Liver (tissue), 9 donors: Measurements from ENCODE around the gene SLC35E1. TPM values are rescaled to one million over a fixed set of nuclear protein-coding genes. Genes with fewer than 3 reads are reported as not detected.

Experiments used
- DNase-seq: peaks from one replicate; pipeline ENCODE4 v3.0.0-alpha.2; 2017; ENCODE audit warnings: low spot score
- H3K27ac ChIP-seq, 2 donors: one replicate each; pipeline ENCODE4 v1.7.0; 2013; ENCODE audit warnings: inconsistent platforms in 2 of 2, low read length in 2 of 2, control low read depth in 1 of 2, low read depth in 1 of 2, mild to moderate bottlenecking in 1 of 2
- H3K27me3 ChIP-seq, 4 donors: one replicate each; pipeline versions ENCODE4 v1.6.1 to v1.7.0; 2013; ENCODE audit warnings: low read length in 3 of 4, inconsistent platforms in 1 of 4, mild to moderate bottlenecking in 1 of 4, moderate library complexity in 1 of 4; ENCODE audit not compliant: control insufficient read depth in 4 of 4, insufficient read depth in 4 of 4
- H3K36me3 ChIP-seq, 4 donors: one replicate each; pipeline versions ENCODE4 v1.6.1 to v1.7.0; 2013; ENCODE audit warnings: low read length in 3 of 4, mild to moderate bottlenecking in 3 of 4, low read depth in 1 of 4, moderate library complexity in 1 of 4; ENCODE audit not compliant: control insufficient read depth in 4 of 4, insufficient read depth in 3 of 4
- H3K4me1 ChIP-seq, 4 donors: one replicate each; pipeline versions ENCODE4 v1.6.1 to v1.7.0; 2013; ENCODE audit warnings: low read length in 3 of 4, mild to moderate bottlenecking in 3 of 4, moderate library complexity in 1 of 4; ENCODE audit not compliant: control insufficient read depth in 4 of 4, insufficient read depth in 4 of 4
- H3K4me3 ChIP-seq, 3 donors: one replicate each; pipeline versions ENCODE4 v1.6.1 to v1.7.0; 2013; ENCODE audit warnings: low read length in 3 of 3, control low read depth in 1 of 3, low read depth in 1 of 3, mild to moderate bottlenecking in 1 of 3
- H3K9ac ChIP-seq, 2 donors: one replicate each; pipeline ENCODE4 v1.7.0; 2013; ENCODE audit warnings: low read length in 2 of 2, mild to moderate bottlenecking in 2 of 2, moderate library complexity in 2 of 2, control low read depth in 1 of 2, low read depth in 1 of 2
- H3K9me3 ChIP-seq, 4 donors: one replicate each; pipeline versions ENCODE4 v1.6.1 to v1.7.0; 2013; ENCODE audit warnings: low read length in 3 of 4; ENCODE audit not compliant: control insufficient read depth in 4 of 4
- CTCF ChIP-seq: fragments of 150-350 bp; IDR thresholded peaks from 2 replicates; pipeline ENCODE4 v1.5.1; 2017; ENCODE audit warnings: improper control_type of control experiment, low read depth, low read length; ENCODE audit not compliant: missing input control
- EGR1 ChIP-seq, 2 donors: IDR thresholded peaks; 2 replicates each; pipeline ENCODE4 v1.6.1; 2016 to 2018; ENCODE audit warnings: antibody characterized with exemption in 2 of 2, low read depth in 2 of 2
- FOXA1 ChIP-seq: IDR thresholded peaks from 2 replicates; pipeline ENCODE4 v1.6.1; 2016; ENCODE audit warnings: antibody characterized with exemption
- FOXA2 ChIP-seq: IDR thresholded peaks from 2 replicates; pipeline ENCODE4 v1.6.1; 2016; ENCODE audit warnings: antibody characterized with exemption
- GABPA ChIP-seq, 2 donors: IDR thresholded peaks in 1 of 2; conservative IDR thresholded peaks in 1 of 2; 2 replicates each; pipeline ENCODE4 v1.6.1; 2016; ENCODE audit warnings: antibody characterized with exemption in 2 of 2, mild to moderate bottlenecking in 1 of 2, moderate library complexity in 1 of 2
- HNF4G ChIP-seq: IDR thresholded peaks from 2 replicates; pipeline ENCODE4 v1.6.1; 2016; ENCODE audit warnings: antibody characterized with exemption
- JUND ChIP-seq, 2 donors: IDR thresholded peaks; 2 replicates each; pipeline ENCODE4 v1.6.1; 2016; ENCODE audit warnings: antibody characterized with exemption in 2 of 2
- NR2F2 ChIP-seq: IDR thresholded peaks from 2 replicates; pipeline ENCODE4 v1.6.1; 2016; ENCODE audit warnings: antibody characterized with exemption
- RAD21 ChIP-seq, 2 donors: IDR thresholded peaks; 2 replicates each; pipeline ENCODE4 v1.6.1; 2016; ENCODE audit warnings: antibody characterized with exemption in 2 of 2, mild to moderate bottlenecking in 2 of 2
- REST ChIP-seq: IDR thresholded peaks from 2 replicates; pipeline ENCODE4 v1.6.1; 2016; ENCODE audit warnings: antibody characterized with exemption, mild to moderate bottlenecking
- RXRA ChIP-seq, 2 donors: IDR thresholded peaks; 2 replicates each; pipeline ENCODE4 v1.6.1; 2017 to 2018; ENCODE audit warnings: antibody characterized with exemption in 2 of 2, mild to moderate bottlenecking in 1 of 2
- SP1 ChIP-seq: IDR thresholded peaks from 2 replicates; pipeline ENCODE4 v1.6.1; 2018; ENCODE audit warnings: antibody characterized with exemption, mild to moderate bottlenecking
- TAF1 ChIP-seq: conservative IDR thresholded peaks from 2 replicates; pipeline ENCODE4 v1.6.1; 2016; ENCODE audit warnings: antibody characterized with exemption, mild to moderate bottlenecking
- YY1 ChIP-seq: IDR thresholded peaks from 2 replicates; pipeline ENCODE4 v1.6.1; 2016; ENCODE audit warnings: antibody characterized with exemption, mild to moderate bottlenecking
- WGBS: extraction: QIAGEN DNeasy Blood & Tissue Kit; methylation state at CpG from one replicate; pipeline ENCODE4 v1.1.7; 2013; 5-methylcytosine and 5-hydroxymethylcytosine counted together
- polyA plus RNA-seq, 2 donors: library from polyadenylated mRNA; stranded (reverse) in 1 of 2; unstranded in 1 of 2; fragments of 200-250 nt in 1 of 2; fragments of >200 nt in 1 of 2; fragmentation: Nextera tagmentation in 1 of 2; extraction: Ambion mirVana in 1 of 2; gene quantifications; one replicate each; pipeline versions ENCODE4 v1.2.1 to v1.2.3, GENCODE V29; 2013 to 2015
- total RNA-seq, 2 donors: library from RNA; depleted of rRNA; stranded (reverse); fragments of >200 nt; gene quantifications; one replicate each; pipeline ENCODE4 v1.2.3, GENCODE V29; 2014
- TF ChIP-seq, protein P1 (sequence below): IDR thresholded peaks from 2 replicates; pipeline ENCODE4 v1.6.1; 2016; ENCODE audit warnings: antibody characterized with exemption
- TF ChIP-seq, protein P2 (sequence below): IDR thresholded peaks from 2 replicates; pipeline ENCODE4 v1.6.1; 2016; ENCODE audit warnings: antibody characterized with exemption
- donor health status: healthy.
- donor health status: healthy.
- donor health status: healthy.
- donor health status: healthy.
- donor health status: healthy.

The SLC35E1 gene
- total and polyA plus RNA-seq, 4 donors: 11.2 to 20.5 (median 12.1) TPM

DNA sequence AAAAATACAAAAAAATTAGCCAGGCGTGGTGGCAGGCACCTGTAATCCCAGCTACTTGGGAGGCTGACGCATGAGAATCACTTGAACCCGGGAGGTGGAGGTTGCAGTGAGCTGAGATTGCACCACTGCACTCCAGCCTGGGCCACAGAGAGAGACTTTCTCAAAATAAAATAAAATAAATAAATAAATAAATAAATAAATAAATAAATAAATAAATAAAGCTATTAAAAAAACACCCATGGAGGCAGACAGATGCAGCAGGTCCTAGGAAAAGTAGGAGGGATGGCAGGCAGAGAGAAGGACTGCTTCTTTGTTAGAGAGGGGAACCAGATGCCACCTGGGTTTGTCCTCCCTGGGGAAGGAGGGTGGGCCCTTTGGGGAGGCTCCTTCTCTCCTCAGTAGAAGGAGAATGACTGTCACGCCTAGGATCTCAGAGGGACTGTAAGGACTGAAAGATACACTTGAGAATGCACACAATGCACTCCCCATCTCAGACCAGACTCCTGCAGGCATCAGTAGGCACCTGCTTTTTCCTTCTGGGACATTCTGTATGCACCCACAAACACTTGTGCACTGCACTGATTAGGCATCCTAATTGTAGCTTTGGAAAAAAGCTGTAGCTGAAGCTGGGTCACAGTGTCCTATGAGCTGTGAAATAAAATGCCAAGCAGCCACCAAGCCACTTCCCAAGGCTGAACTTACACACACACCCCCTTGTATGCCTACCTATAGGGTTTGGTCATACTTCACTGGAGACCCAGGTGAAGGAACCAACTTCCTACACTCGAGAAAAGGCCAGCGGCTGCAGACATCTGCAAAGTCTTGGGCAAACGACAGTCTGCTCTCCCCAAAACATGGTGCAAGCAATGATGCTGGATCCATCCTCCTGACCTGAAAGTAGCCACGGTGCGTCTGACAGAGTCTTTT lies 18.9 kb upstream of the SLC35E1 start (continued):
- no peak for TF ChIP-seq GABPA (IDR thresholded peaks at IDR 0.05 in 1 of 2, conservative IDR thresholded peaks at IDR 0.05 in 1 of 2)
- no peak for TF ChIP-seq FOXA2
- TF ChIP-seq HNF4G: no peak
- TF ChIP-seq YY1: no peak
- no peak for TF ChIP-seq EGR1 (IDR thresholded peaks at IDR 0.05; ENCODE audit: low read depth in 2 of 2)
- no peak for TF ChIP-seq REST
- no peak for TF ChIP-seq NR2F2

- Histone ChIP-seq H3K4me1 (peaks cover 2 to 43% (median 22%) of the 10 kb centered on the region in 4 donors), H3K9ac (no peak overlapping the region), H3K36me3 (no peaks in the 10 kb centered on the region), H3K27ac (no peak overlapping the region), H3K9me3 (no peaks in the 10 kb centered on the region), H3K27me3 (no peaks in the 10 kb centered on the region), H3K4me3 (no peak overlapping the region)
- 79% methylated on average over 3 of the region's 3 CpGs for WGBS
- TF ChIP-seq, protein P1, sequence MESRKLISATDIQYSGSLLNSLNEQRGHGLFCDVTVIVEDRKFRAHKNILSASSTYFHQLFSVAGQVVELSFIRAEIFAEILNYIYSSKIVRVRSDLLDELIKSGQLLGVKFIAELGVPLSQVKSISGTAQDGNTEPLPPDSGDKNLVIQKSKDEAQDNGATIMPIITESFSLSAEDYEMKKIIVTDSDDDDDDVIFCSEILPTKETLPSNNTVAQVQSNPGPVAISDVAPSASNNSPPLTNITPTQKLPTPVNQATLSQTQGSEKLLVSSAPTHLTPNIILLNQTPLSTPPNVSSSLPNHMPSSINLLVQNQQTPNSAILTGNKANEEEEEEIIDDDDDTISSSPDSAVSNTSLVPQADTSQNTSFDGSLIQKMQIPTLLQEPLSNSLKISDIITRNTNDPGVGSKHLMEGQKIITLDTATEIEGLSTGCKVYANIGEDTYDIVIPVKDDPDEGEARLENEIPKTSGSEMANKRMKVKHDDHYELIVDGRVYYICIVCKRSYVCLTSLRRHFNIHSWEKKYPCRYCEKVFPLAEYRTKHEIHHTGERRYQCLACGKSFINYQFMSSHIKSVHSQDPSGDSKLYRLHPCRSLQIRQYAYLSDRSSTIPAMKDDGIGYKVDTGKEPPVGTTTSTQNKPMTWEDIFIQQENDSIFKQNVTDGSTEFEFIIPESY: no peak
- TF ChIP-seq FOXA1 (no peak), HNF4G (no peak), NR2F2 (no peak), YY1 (no peak), JUND (IDR thresholded peaks at IDR 0.05) (no peak), EGR1 (IDR thresholded peaks at IDR 0.05; ENCODE audit: low read depth in 2 of 2) (no peak)
- TF ChIP-seq, protein P2, sequence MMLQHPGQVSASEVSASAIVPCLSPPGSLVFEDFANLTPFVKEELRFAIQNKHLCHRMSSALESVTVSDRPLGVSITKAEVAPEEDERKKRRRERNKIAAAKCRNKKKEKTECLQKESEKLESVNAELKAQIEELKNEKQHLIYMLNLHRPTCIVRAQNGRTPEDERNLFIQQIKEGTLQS: no peak
- no peak for DNase-seq
Measured at GRCh38 chr19:16589917-16590316, 17.7 kb upstream of the SLC35E1 start.

GRCh38 chr19:16588824-16589577 lies 16.8 kb upstream of the SLC35E1 start:
- 84% methylated on average over 11 of the region's 11 CpGs for WGBS
- Histone ChIP-seq H3K36me3 (no peaks in the 10 kb centered on the region), H3K9ac (no peak overlapping the region), H3K9me3 (no peaks in the 10 kb centered on the region), H3K4me1 (peaks cover 6 to 47% (median 24%) of the 10 kb centered on the region in 4 donors), H3K27ac (no peak overlapping the region), H3K27me3 (no peaks in the 10 kb centered on the region), H3K4me3 (no peak overlapping the region)
- DNase-seq: no peak
- TF ChIP-seq SP1: no peak
- no peak for TF ChIP-seq TAF1
- no peak for TF ChIP-seq NR2F2
- no peak for TF ChIP-seq REST
- TF ChIP-seq EGR1 (IDR thresholded peaks at IDR 0.05; ENCODE audit: low read depth in 2 of 2): no peak
- no peak for TF ChIP-seq FOXA1
- no peak for TF ChIP-seq CTCF
- TF ChIP-seq RAD21 (IDR thresholded peaks at IDR 0.05): no peak
- TF ChIP-seq RXRA (IDR thresholded peaks at IDR 0.05): no peak
- no peak for TF ChIP-seq JUND (IDR thresholded peaks at IDR 0.05)
